CD4-positive, alpha-beta T cell treated with Interleukin-4 for 1 hour (primary cell): ENCODE measurements around the gene CDCA4.
A peak's percentile ranks its signal among the peaks of the same experiment; 100 is the strongest.

ENCODE experiments used
- DNase-seq, 2 donors: peaks; one replicate each; pipeline ENCODE4 v3.0.0-alpha.2; 2020 to 2022

Gene CDCA4

DNA sequence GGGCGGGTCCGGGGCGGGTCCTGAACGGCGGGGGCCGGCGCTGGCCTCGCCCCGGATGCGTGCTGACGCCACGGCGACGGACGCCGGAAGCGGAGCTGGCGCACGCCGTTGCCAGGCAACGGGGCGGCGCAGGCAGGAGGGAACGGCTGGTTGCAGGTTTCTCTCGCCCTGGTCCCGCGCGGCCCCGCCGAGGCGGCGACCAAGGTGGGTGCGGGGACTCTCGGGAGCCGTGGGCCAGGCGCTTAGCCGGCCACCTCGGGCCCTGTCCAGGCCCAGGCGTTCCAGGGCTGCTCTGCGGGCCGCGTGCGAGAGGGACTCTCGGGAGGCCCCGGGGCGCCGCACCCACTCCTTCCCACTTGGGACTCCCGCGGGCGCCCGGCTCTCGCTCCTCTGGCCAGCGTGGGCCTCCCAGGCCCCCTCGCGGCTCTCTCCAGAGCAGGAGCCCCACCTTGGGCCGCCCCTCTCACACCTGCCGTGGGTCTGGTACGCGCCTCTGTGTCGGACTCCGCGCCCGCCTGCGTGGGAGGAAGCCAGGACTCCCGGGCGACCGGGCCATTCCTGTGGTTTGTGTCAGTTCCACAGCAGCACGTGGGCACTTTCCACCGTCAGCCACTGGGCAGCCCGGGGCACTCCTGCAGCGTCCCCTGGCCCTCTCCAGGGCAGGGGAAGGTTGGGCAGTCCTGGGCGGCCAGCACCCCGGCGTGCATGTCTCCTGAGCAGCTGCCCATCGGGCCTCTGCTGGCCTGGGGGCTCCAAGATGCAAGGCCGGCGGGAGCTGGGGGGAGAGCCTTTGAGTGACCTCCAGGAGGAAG, 35.0 kb downstream of the CDCA4 start, which contains the start of gene CLBA1:
TSS of gene CLBA1 (plus strand) at position 114 of the 812 bp plus-strand sequence. CDS start at position 758, 644 bp downstream.
- peak; percentile 88 to 92 for DNase-seq

DNA sequence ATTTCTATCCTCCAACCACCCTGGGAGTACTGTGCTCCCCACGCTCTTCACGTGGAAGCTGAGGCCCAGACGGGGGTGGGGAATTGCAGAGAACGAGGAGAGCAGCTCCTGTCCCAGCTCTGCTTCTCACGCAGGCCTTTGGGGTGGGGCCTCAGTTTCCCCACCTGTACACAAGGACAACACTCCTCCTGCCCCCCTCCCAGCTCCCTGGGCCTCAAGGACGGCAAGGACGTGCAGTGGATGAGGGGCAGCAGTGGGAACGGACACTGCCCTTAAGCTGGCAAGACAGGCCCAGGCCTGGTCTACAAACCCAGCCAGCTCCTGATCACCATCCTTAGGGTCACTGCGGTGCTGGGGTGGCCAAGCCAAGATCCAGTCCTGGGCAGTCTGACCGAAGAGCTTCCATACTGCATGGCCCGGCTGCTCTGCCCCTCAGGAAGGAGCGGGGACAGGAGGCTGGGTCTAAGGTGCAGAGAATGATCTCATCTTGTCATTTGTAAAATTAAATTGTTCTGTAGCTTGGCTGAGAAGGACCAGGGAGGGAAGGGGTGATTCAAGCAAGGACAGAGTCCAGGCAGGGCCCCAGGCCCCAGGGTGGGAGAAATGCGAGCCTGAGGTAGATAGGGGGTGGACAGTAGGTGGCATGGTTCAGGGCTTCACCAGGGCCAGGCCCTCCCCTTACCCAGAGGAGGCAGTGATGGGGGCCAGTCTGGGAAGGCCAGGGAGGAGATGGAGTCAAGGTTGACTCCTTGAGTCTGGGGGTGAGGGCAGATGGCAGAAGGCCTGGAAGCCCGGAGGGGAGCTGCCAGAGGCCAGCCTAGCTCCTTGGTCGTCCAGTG, 36.6 kb downstream of the CDCA4 start:
- no peak for DNase-seq

DNA sequence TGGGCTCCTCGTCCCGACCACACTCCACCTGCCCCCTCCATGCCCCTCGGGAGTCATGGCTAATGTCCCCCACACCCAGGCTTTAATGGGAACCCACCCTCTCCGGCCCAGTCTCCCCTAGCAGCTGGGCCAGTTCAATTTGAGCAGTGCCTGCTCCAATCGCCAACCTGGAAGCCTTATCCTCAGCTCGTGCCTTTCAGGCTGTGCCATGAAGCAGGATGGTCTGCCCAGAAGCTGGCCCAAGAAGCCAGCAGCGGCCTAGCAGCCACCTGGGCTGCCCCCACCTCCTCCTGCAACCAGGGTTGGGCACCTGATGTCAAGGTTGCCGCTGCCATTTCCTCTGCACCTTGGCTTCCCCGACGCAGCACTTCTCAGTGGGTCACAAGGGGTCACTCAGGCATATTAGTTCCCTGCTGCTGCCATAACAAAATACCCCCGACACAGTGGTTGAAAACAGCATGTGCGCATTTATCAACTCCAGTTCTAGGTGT, 37.6 kb downstream of the CDCA4 start:
- no peak for DNase-seq

DNA sequence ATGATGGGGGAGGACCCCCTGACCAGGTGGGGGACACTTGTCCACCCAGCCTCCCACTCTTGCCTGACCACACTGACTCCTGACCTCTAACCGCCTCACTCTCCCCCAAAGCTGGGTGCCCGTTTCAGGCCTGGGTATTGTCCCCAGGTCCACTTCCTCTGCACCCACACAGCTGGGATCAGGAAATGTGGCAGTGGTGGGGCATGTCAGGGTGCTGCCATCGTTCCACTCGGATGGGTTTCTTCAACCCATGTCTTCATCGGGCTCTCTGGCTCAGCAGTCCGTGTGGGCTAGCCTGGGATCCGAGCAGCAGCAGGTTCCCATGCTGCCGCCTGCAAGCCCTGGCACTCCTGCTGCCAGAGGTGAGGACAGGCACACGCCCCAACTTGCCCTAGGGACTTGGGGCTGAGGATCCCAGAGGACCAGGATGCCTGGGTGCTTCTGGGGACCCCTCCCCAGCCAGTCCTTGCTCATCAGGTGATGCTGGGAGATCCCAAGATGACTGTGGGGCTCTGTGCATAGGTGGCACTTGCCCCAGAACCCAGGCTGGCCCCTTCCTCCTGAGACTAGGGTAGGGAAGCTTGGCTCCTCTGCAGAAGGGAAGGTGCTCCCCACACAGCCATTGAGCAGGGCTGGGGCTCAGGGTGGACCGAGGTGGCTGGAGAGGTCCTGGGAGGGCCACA, 38.2 kb downstream of the CDCA4 start:
- no peak for DNase-seq

DNA sequence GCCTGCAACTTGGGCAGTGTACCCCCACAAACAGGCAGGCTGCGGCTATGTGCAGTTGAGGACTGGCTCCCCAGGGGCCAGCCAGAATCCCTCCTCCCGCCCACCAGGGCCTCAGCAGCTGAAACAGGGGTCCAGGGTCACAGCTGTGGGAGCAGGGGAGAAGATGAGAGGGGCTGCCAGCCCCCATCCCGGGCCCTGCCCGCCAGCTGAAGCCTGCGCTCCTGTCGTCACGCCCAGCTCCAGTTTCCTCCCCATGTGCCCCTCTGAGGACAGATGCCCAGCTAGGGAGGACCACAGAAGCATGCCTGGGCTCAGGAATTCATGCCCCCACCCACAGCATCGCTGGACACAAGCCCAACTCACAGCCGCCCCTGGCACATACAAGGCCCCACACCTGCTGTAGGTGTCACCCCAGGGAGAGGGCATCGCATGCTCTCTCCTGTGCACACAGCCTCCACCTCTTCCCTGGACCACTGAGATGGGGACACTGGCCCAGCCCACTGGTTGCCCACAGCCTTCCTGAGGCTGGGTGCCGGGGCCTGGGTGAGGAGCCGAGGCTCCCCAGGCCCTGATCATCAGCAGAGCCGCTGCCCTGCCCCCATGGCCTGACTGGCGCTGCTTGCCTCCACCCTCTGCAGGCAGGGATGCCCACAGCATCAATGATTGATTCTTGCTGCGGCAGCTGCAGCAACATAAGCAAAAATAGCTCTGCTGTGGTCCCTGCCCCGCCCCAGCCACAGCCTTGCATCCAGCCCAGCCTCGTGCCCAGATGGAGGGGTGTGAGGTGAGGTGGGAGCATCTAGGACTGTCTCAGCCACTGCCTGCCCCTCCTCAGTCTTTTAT, 39.0 kb downstream of the CDCA4 start:
- no peak for DNase-seq

DNA sequence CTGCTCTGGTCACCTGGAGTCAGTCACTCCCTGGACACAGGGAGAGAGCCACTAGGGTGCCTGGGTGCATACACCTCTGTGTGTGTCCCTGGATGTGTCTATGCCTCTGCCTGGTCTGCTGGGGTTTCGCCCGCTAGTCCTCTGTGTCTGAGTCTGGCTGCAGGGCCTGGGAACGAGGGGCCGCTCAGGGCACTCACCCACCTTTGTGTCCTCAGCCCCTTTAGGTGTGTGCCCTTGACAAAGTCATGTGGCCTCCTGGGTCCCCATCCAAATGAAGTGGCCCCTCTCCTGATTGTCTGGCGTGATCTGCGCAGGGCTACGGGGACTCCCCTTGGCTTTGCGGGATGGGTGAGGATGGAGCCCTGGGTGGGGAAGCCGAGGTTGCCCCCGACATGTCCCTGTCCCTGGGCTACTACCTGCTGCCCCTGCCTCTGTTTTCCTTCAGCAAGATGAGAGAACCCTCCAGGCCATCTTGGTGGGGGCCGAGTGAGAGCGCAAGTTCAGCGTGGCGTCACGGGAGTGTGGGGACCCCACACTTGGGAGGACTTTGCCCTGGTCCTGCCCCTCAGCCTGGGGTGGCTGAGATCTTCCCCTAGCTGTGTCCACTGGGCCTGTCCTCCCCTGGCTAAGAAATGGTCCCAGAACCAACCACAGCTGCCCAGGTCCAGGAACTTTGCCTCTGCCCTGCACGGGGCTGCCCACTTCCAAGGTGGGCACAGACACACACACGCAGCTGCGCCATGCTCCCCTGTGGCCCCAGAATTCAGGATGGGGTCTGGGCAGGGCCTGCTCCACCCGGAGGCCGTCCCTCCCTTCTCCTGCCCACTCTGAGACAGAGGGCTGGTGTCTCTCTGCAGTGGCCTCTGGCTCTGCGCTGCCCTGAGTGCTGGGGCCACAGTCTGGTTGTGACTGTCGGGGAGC, 40.0 kb downstream of the CDCA4 start:
- DNase-seq, result no peak

DNA sequence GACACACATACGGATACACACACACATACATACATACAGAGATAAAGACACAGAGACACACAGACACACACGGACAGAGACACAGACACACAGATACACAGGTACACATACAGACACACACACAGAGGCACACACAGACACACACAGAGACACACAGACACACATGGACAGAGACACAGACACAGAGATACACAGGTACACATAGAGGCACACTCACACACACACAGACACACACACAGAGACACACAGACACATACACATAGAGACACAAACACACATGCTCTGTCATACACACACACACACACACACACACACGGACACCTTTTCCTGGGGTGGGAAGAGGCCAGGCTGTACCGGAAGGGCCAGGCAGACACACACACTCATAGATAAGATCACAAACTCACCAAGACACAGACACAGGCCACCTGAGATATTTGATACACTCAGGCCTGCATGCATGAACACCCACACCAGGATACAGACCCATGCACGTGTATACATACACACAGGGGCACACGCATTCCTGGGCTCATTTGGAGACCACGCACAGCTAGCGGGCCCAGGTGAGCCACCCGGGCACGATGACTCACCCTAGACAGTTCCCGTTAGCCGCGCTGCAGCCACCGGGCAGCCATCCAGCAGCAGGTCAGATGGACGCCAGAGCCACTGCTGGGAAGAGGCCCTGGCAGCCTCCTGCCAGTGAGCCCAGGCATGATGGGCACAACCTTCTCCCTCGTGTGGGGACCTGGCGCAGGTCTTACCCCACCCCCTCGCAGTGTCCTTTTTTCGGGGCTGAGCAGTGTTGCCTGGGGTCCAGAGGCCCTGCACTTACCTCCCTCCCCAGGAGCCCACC, 40.9 kb downstream of the CDCA4 start:
- DNase-seq, result no peak

DNA sequence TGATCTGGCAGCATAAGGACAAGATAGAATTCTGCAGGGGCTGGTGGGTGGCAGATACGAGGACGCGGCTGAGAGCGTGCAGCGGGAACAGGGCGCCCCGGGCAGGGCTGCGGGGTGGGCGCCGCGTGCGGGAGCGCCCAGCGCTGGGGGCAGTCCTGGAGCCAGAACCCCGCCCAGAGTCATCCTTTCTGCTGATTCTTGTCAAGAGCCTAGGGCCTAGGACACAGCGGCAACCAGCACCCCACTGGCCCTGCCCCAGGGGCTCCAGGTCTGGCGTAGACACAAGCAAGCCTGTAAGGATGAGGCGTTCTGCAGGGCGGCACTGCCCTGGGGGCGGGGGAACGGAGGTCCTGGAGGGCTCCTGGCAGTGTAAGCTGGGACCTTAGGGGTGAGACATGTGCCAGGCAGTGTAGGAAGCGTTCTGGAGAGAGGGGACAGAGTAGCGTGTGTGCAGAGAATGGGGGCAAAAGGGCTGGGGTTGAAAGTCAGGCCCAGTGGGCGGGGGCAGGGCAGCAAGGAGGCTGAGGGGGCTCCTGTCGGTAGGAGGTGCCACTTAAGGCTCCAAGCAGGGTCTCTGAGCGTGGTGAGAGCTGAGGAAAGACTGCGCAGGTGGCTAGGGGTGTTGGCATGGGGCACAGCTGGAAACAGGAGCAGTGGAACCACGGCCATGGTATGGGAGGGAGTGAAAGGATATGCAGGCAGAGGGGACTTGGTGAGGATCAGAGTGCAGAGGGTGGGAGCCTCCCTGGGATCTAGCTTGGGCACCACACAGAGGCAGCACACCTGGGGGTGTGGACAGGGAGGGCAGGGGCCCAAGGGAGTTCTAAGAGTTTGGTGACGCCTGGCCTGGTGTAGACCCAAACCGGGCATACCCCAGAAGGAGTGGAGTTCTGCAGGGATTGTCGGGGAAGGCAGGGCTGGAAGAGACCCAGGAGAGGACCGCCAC, 41.9 kb downstream of the CDCA4 start:
- DNase-seq, result no peak

DNA sequence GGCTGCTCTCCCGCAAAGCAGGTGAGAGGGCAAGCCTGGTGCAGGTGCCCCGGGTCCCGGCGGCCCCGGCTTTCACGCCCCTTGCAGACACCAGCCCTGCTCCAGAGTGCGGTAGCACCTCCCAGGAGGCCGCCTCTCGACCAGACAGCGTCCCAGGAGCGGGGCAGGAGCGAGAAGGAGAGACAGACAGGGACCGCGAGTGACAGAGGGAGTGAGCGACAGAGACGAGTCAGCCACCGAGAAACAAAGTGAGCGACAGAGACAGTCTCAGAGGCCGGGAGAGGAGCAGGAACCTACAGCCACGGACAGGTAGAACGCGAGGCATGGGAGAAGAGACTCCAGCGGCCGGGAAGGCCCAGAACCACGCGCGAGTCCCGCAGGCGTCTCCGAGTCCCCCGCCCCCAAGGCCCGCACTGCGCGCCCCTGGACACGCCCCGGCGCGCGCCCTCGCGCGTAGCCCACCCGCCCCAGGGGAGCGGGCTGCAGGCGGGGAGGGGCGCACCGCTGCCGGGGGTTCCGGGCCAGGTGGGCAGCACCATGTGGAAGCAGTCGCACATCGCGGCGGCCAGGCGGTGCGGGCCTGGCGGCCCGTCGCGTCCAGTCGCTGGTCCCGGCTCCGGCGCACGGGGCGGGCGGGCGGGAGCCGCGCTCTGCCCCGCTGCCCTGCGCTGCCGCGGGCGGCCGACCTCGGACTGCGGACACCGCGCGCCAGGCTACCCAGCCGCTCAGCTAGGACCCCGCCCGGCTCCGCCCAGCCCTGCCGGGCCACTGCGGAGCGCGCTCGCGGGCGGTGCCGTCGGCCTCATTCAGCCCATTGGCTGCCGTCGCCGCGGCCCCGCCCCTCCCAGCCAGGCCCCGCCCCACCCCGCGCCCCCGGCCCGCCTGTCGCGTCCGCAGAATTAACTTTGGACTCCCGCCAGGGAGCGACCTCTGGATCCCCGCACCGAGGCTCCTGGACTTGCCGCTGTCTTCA, 42.9 kb downstream of the CDCA4 start, which contains the start of gene AHNAK2:
TSS of gene AHNAK2 (minus strand) at position 694 of the 973 bp plus-strand sequence. CDS start at position 557, 137 bp downstream.
- DNase-seq, result peak; percentile 46 to 54

DNA sequence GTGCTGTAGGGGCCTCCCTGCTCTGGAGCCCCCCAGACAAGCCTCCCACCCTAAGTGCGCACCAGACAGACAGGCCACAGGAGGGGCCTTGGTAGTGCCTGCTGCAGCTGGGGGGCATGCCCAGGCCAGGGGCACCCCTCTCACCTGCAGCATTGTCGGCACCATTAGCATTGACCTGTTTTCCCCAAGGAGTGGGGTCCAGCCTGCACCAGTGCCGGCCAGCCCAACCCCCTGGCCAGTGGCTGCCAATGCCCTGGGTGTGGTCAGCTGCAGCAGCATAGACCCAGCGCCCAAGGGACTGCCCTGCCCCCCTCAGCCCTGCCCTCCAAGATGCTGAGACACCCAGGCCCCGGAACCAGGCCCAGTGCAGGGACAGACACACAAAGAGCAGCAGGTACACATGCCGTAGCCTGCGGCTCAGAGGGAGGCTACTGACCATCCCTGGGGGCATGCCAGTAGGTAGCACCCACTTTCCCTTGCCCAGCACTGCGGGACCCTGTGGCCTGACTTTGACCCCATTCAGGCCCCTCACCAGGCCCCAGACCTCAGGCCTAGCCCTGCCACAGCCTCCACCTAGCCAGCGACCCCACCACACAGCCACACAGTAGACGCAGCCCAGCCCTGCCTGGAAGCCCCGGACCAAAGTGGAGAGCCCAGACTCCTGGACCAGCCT, 43.7 kb downstream of the CDCA4 start:
- no peak for DNase-seq

DNA sequence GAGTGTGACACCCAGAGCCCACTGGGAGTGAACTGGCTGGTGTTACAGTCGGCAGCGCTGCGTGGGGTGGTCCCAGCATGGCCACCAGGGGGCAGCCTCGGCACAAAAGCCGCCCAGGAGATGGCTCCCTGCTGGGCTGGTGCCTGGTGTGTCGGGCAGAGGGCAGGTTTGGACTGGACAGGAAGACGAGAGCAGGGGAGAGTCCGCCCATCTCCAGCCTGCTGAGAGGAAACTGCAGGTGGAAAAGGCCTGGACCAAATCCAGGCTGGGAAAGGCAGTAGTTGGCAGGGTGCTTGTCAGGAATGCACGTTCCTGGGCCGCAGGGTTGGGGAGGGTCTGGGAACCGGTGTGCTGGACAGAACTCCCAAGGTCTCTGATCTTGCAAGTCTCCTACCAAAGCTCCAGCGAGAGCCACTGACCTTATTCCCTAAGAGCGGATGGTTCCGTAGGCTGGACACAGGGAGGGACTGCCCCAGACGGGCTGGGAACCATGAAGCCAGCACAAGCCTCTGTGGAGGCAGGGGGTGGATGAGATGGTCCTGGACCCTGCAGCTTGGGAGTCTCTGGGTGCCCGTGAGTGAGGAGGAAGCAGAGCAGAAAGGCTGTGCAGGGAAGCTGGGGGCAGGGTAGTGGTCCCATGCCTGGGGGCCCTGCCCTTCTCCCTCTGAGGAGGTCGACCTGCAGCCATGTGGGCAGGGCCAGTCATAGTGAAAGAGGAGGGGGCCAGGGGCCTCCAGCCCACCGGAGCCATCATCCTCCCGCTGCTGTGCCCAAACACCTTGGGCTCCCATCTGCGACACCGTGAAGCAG, 44.5 kb downstream of the CDCA4 start:
- peak; percentile 86 to 87 for DNase-seq

DNA sequence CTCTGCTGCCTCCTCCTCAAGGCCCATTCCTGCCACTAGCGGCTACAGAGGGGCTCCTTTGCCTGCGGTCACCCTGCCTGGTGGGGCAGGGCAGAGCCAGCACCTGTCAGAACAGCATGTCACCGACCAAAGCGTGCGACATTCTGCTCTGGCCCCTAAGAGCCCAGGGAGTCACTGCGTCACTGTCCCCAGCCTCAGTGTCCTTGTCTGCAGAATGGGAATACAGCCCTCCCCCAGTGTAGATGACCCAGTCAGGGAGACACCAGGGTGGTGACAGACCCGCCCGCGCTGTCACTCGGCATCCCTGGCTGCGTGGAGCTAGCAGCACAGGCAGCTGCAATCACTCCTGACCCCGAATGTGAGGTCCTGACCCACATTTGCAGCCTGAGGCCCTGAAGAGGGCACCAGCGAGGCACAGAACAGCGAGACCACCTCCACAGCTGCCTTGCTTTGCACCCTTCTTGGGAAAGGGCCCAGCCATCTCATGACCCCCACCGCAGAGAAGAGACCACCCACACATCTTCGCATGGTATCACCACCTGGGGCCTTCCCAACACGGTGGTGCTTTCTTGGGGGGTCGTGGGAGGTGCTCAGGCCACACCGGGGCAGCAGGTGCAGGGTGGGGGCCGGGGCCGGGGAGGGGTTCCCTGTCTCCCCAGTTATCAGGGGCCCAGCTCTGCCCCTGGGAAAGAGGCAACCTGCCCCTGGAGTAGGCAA, 45.2 kb downstream of the CDCA4 start:
- DNase-seq, result peak; percentile 24 to 33

DNA sequence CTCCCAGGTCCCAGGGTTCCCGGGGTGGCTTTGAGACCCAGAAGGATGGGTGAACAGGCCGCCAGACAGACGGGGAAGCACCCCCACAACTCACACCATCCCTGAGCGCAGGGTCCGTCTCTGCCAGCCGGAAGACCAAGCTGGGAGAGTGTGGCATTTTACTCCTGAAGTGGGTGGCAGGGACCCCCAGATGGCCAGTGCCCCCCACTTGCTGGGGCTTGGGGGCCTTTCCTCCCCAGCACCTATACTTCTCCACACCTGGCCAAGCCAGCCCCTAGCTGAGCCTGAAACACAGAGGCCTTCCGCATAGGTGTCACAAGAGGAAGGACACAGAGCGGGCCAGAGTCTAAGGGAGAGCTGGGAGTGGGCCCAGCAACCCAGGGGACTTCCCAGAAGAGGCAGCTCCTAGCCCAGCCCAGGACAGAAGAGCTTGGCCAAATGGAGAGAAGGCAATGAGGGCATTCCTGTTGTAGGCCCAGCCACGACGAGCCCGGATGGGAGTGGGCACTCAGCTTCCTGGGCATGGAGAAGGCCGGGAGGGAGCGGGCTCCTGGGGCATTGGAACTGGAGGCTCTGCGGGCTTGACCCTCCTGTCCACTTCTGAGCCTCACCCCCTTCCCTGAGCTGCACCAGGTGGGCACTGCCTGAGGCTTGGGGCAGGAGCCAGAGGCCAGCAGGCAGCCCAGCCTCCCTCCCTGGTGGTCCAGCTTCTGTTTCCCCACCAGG, 46.1 kb downstream of the CDCA4 start:
- DNase-seq, result no peak

DNA sequence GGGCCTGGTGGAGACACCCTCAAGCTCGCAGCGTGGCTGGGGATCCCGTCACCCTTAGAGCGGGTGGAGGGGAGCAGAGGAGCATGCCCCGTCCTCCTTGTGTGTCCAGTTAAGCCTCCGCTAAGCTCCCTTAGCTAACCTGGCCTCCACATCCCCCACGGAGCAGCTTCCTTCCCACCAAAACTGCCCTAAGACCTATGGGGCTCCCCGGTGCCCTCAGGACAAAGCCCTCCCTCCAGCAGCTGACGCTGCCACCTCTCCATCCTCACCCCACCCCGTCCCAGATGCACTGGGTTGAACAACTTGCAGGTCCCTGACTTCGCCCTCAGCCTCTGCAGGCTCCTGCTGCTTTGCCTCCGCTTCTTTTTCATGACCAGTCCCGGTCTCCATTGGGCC, 46.7 kb downstream of the CDCA4 start:
- no peak for DNase-seq
